Measurements from ENCODE around the gene IFT81.
"Not testable (repeated sequence)": the region's sequence is repeated elsewhere in the genome, so short reads cannot be mapped to it uniquely, and the experiment has no call there.

GRCh38 chr12:110255890-110256456 lies 131.8 kb downstream of the IFT81 start:
- not testable (repeated sequence) for TF ChIP-seq CTCF, POLR2A, EP300, POLR2AphosphoS5 (IDR thresholded peaks at IDR 0.05)

All from sigmoid colon (tissue), 4 donors.